Fibroblast of skin of left biceps (primary cell): ENCODE measurements around the gene XXYLT1.

Experiments
- DNase-seq, 2 experiments: peaks; one replicate each; pipeline ENCODE4 v3.0.0-alpha.2; 2013; ENCODE audit warnings: low read depth in 2 of 2

Gene XXYLT1

GRCh38 chr3:195251336-195252065 is 19.5 kb downstream of the XXYLT1 start:
- no peak for DNase-seq

GRCh38 chr3:195250473-195251251 is 20.3 kb downstream of the XXYLT1 start:
- no peak for DNase-seq

- no peak for DNase-seq
These were observed 21.0 kb downstream of the XXYLT1 start for GRCh38 chr3:195249858-195250464.

- DNase-seq, result no peak
These were observed 21.7 kb downstream of the XXYLT1 start for GRCh38 chr3:195249057-195249770.

- DNase-seq, result no peak
These were observed 22.7 kb downstream of the XXYLT1 start for GRCh38 chr3:195248281-195248680.

DNA sequence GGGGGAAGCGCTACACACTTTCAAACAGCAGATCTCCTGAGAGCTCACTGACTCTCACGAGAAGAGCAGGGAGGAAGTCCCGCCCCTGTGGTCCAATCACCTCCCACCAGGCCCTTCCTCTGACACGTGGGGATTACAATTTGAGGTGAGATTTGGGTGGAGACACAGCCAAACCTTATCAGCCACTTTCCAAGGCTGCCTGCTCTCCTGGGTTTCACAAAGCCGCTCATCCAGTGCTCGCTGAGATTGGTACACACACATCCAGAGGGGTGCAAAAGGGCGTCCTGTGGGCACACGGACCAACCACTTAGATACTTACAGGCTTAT is 23.1 kb downstream of the XXYLT1 start:
- DNase-seq, result no peak

- no peak for DNase-seq
These were observed 23.7 kb downstream of the XXYLT1 start for GRCh38 chr3:195247086-195247862.

DNA sequence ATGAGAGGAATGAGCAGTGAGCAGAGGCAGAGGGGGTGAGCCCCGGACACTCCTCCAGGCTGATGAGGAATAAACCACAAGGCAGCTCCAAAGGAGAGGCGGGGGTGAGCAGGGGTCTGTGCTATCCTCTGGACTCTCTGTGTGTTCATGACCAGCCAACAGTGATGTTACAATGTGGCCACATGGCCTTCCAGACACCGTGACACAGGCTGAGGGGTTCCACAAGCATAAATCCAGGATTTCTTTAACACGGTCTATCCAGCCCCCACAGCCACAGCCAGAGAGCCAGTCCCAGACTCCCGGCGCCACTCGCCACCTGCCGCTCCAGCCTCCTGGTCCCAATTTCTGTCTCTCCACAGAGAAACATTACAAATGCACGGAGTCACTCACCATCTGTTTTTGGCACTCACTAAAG is 24.4 kb downstream of the XXYLT1 start:
- no peak for DNase-seq

DNA sequence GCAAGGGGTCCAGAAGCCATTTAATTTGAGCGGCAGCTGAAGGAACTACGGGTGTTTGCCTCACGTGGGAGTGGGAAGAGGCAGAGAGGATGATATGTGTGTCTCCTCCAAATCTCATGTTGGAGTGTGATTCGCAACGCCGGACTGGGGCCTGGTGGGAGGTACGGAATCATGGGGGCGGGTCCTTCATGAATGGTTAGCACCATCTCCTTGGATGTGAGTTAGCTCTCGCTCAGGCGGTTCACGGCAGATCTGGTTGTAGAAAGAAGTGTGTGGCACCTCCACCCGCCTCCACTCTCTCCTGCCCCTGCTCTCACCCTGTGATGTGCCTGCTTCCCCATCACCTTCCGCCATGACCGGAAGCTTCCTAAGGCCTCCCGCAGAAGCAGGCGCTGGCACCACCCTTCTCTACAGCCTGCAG is 25.4 kb downstream of the XXYLT1 start:
- DNase-seq, result no peak

GRCh38 chr3:195241592-195242355 is 29.2 kb downstream of the XXYLT1 start:
- no peak for DNase-seq

GRCh38 chr3:195240939-195241338 is 30.0 kb downstream of the XXYLT1 start:
- DNase-seq, result no peak

DNA sequence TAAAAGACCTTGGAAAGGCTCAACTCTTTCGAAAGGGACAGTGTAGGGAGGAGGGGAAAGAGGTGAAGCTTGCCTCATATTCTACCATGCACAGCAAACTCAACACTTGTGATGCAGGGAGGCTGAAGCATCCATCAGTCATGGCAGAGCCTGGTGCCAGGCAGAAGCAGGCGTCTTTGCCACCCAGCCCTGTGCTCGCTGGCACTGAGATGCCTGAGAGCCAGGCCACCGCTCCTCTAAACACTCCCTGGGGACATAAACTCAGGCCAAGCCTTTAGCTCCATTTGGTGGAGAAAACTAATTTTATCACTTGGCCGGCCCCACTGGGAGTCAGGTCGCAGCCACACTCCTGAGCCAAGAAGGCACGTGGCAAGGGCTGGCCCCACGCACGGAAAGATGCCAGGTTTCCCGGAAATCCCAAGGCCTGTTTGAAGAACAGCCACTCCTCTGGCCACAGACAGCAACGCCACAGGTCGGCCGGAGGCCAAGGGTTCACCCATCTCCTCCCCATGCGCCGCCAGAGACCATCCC is 30.7 kb downstream of the XXYLT1 start:
- DNase-seq, result no peak

GRCh38 chr3:195239121-195239520 is 31.8 kb downstream of the XXYLT1 start:
- DNase-seq, result no peak

GRCh38 chr3:195238586-195239118 is 32.3 kb downstream of the XXYLT1 start:
- peak in 1 of 2 experiments; percentile 30 for DNase-seq

GRCh38 chr3:195238081-195238571 is 32.8 kb downstream of the XXYLT1 start:
- no peak for DNase-seq

GRCh38 chr3:195236801-195237570 is 34.0 kb downstream of the XXYLT1 start:
- no peak for DNase-seq

DNA sequence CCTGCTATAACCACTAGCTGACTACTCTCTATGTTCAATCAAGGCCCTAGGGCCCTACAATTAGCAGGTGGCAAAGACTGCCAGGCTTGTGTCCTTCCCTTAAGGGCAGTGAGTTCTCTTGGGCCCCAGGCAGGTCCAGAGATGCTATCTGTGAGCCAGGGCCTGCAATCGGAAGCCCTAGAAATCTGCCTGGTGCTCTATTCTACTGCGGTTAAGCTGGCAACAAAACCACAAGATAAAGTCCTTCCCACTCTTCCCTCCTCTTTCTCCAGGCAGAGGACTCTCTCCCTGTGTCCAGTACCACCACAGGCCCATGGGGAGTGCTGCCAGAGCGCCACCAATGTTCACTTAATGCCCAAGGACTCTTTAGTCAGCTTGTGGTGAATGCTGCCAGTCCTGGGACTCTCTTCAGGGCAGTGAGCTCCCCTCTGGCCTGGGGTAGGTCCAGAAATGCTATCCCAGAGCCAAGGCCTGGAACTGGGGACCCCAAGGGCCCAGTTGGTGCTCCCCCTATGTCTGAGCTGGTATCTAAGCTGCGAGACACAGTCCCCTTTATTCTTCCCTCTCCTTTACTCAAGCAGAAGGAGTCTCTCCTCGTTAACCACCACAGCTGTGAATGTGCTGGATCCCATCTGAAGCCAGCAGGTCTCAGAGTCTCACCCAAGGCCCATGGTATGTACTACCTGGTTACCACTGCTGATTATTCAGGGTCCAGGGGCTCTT is 34.7 kb downstream of the XXYLT1 start:
- no peak for DNase-seq

- no peak for DNase-seq
These were observed 40.7 kb downstream of the XXYLT1 start for GRCh38 chr3:195230244-195230643.
